Hepatocyte (in vitro differentiated cells): ENCODE measurements around the gene USP6NL.

Source experiments
- EZH2 ChIP-seq: fragments of 200-600 bp; sonication (generic); IDR thresholded peaks from 2 replicates; pipeline ENCODE4 v1.6.1; 2016; ENCODE audit warnings: antibody characterized with exemption, mild to moderate bottlenecking, borderline replicate concordance
- EZH2phosphoT487 ChIP-seq: fragments of 200-600 bp; sonication (generic); IDR thresholded peaks from one replicate; pipeline ENCODE4 v1.6.1; 2018; ENCODE audit warnings: antibody characterized with exemption, mild to moderate bottlenecking, low read depth, moderate library complexity; ENCODE audit not compliant: unreplicated experiment, severe bottlenecking

DNA sequence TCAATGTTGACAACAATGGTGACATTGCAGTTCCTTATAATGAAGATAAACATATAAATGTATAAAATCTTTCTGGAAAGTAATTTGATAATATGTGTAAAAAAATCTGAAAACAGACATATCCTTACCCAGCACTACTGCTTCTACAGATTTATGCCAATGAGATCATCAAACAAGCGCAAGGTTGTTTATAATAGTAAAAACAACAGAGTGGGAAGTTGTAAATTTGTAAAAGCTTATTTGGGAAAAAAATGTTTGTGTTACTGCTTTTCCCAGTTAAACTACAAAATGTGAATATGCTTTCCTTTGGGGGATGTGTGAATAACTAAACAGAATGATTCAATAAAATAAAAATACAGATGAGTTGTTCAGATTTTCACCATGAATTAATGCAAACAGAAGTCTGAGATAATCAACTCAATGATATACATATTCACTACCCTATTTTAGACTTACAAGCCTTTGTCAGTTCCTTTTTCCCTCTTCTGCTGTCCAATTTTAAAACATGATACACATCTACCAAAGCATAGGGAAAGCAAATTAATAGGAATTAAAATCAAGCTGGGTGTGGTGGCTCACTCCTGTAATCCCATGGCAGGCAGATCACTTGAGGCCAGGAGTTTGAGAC is 82.1 kb downstream of the USP6NL start:
- TF ChIP-seq EZH2: no peak
- TF ChIP-seq EZH2phosphoT487: no peak
